OCI-LY3 (cell line): Measurements from ENCODE around the gene TMEM132D.
"Not testable (repeated sequence)": the region's sequence is repeated elsewhere in the genome, so short reads cannot be mapped to it uniquely, and the experiment has no call there.

Source experiments
- H2AFZ ChIP-seq: fragments of 200-600, 300-600 bp; shearing (Covaris generic); 2 replicates; pipeline ENCODE4 v1.6.0; 2014; ENCODE audit warnings: antibody characterized with exemption, low read depth, low read length
- H3K27ac ChIP-seq: fragments of 200-600, 300-600 bp; sonication (generic); 2 replicates; pipeline ENCODE4 v1.5.1; 2014; ENCODE audit warnings: mild to moderate bottlenecking, low read length, moderate library complexity, mixed read lengths
- H3K27me3 ChIP-seq: fragments of 200-600, 300-600 bp; sonication (generic); 2 replicates; pipeline ENCODE4 v1.6.1; 2014; ENCODE audit warnings: low read depth, low read length, mixed read lengths
- H3K36me3 ChIP-seq: fragments of 200-600, 300-600 bp; sonication (generic); replicated peaks from 2 replicates; pipeline ENCODE3; 2014; ENCODE audit warnings: low read depth, low read length, mixed read lengths
- H3K4me1 ChIP-seq: fragments of 300-600, 200-600 bp; sonication (generic); 2 replicates; pipeline ENCODE4 v1.6.1; 2014; ENCODE audit warnings: low read length, mixed read lengths
- H3K4me2 ChIP-seq: fragments of 200-600, 300-600 bp; sonication (generic); 2 replicates; pipeline ENCODE4 v1.6.1; 2014; ENCODE audit warnings: low read length, mixed read lengths
- H3K4me3 ChIP-seq: fragments of 300-600, 200-600 bp; sonication (generic); 2 replicates; pipeline ENCODE4 v1.5.1; 2014; ENCODE audit warnings: antibody characterized with exemption, mild to moderate bottlenecking, low read length, moderate library complexity
- H3K79me2 ChIP-seq: fragments of 300-600, 200-600 bp; shearing (Covaris generic); 2 replicates; pipeline ENCODE4 v1.6.1; 2014; ENCODE audit warnings: mild to moderate bottlenecking, low read length, mixed read lengths
- H3K9ac ChIP-seq: fragments of 300-600, 200-600 bp; shearing (Covaris generic); 2 replicates; pipeline ENCODE4 v1.6.0; 2014; ENCODE audit warnings: mild to moderate bottlenecking, low read length, moderate library complexity
- H3K9me3 ChIP-seq: fragments of 200-600, 300-600 bp; shearing (Covaris generic); 2 replicates; pipeline ENCODE4 v1.6.1; 2014; ENCODE audit warnings: low read length, mixed read lengths; ENCODE audit not compliant: insufficient read depth
- H4K20me1 ChIP-seq: fragments of 200-600, 300-600 bp; sonication (generic); 2 replicates; pipeline ENCODE4 v1.6.1; 2016; ENCODE audit warnings: low read length, mixed read lengths; ENCODE audit not compliant: insufficient read depth
- CTCF ChIP-seq: fragments of 200-600, 300-600 bp; sonication (generic); IDR thresholded peaks from 2 replicates; pipeline ENCODE4 v1.5.1; 2014; ENCODE audit warnings: antibody characterized with exemption, low read length, low read depth
- EZH2phosphoT487 ChIP-seq: fragments of 200-600 bp; shearing (Covaris generic); IDR thresholded peaks from 2 replicates; pipeline ENCODE4 v1.6.1; 2018; ENCODE audit warnings: antibody characterized with exemption, mixed run types, low read depth

Gene TMEM132D

DNA sequence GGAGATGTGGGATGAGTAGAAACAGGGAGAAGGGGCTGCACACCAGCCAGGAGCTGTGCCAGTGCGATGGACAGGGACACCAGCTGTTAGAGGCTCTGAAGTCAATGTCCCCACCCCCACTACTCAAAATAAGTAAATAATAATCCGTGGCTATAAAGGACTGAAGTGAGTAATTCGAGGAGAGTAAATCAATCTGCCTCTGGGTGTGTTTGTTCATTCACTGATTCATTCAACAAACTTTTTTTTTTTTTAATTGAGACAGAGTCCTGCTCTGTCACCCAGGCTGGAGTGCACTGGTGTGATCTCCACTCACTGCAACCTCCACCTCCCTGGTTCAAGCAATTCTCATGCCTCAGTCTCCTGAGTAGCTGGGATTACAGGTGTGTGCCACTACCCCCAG lies 363.6 kb downstream of the TMEM132D start:
- H3K9me3 ChIP-seq = no peaks in the 10 kb centered on the region
- no peak overlapping the region for H3K4me2 ChIP-seq

GRCh38 chr12:129538724-129539335 lies 365.0 kb downstream of the TMEM132D start:
- not testable (repeated sequence) for H3K4me1 ChIP-seq, H2AFZ ChIP-seq, H3K79me2 ChIP-seq, H3K27ac ChIP-seq, H3K9me3 ChIP-seq, H3K4me2 ChIP-seq, H3K36me3 ChIP-seq, H4K20me1 ChIP-seq, H3K4me3 ChIP-seq, H3K9ac ChIP-seq, H3K27me3 ChIP-seq

More for the DNA sequence above, 363.6 kb downstream of the TMEM132D start:
- Histone ChIP-seq H2AFZ (no peak overlapping the region), H3K9ac (no peak overlapping the region), H3K27me3 (no peaks in the 10 kb centered on the region), H3K27ac (no peak overlapping the region), H4K20me1 (no peaks in the 10 kb centered on the region), H3K79me2 (no peaks in the 10 kb centered on the region), H3K4me1 (no peaks in the 10 kb centered on the region), H3K4me3 (no peak overlapping the region), H3K36me3 (no peaks in the 10 kb centered on the region)
- TF ChIP-seq EZH2phosphoT487 = no peak
- TF ChIP-seq CTCF = no peak

DNA sequence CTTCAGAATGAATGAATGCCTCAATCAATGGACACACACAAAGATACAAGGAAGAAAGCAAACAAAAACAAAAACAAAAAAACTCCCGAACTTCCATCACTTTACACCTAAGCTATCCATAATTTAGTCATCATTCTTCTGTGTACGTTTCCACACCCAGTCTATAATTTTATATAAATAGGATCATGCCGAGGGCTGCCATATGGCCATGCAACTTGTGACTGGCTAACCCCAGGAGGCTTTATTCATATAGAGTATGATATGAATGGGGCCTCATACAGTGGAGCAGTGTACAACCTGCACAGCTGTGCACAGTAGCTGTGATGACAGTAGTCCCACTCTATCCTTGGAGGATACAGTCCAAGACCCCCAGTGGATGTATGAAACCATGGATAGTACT lies 365.7 kb downstream of the TMEM132D start:
- H3K9me3 ChIP-seq = no peaks in the 10 kb centered on the region
- no peaks in the 10 kb centered on the region for H4K20me1 ChIP-seq
- no peak overlapping the region for H2AFZ ChIP-seq
- TF ChIP-seq EZH2phosphoT487 (no peak), CTCF (no peak)
- no peak overlapping the region for H3K4me3 ChIP-seq
- H3K79me2 ChIP-seq = no peaks in the 10 kb centered on the region
- no peaks in the 10 kb centered on the region for H3K36me3 ChIP-seq
- H3K4me1 ChIP-seq = no peaks in the 10 kb centered on the region
- H3K27me3 ChIP-seq = no peaks in the 10 kb centered on the region
- no peak overlapping the region for H3K4me2 ChIP-seq
- H3K9ac ChIP-seq = no peak overlapping the region
- H3K27ac ChIP-seq = no peak overlapping the region

GRCh38 chr12:129534966-129535750 lies 368.7 kb downstream of the TMEM132D start:
- Histone ChIP-seq H3K4me2 (no peak overlapping the region), H3K4me1 (no peaks in the 10 kb centered on the region), H3K4me3 (no peak overlapping the region), H3K27ac (no peak overlapping the region), H3K9ac (no peak overlapping the region), H3K9me3 (no peaks in the 10 kb centered on the region), H3K27me3 (no peaks in the 10 kb centered on the region), H3K79me2 (no peaks in the 10 kb centered on the region), H2AFZ (no peak overlapping the region), H3K36me3 (no peaks in the 10 kb centered on the region), H4K20me1 (no peaks in the 10 kb centered on the region)
- TF ChIP-seq CTCF (no peak), EZH2phosphoT487 (no peak)
